Measurements from ENCODE around the gene SLC25A10. TPM values are rescaled to one million over a fixed set of nuclear protein-coding genes. Genes with fewer than 3 reads are reported as not detected.

The SLC25A10 gene
- total and polyA plus RNA-seq, 10 of the 15 experiments (the other 5 are each of a cell fraction or from before 2014, with no cell fraction given), result 0.11 to 72.7 (median 22.3) TPM

DNA sequence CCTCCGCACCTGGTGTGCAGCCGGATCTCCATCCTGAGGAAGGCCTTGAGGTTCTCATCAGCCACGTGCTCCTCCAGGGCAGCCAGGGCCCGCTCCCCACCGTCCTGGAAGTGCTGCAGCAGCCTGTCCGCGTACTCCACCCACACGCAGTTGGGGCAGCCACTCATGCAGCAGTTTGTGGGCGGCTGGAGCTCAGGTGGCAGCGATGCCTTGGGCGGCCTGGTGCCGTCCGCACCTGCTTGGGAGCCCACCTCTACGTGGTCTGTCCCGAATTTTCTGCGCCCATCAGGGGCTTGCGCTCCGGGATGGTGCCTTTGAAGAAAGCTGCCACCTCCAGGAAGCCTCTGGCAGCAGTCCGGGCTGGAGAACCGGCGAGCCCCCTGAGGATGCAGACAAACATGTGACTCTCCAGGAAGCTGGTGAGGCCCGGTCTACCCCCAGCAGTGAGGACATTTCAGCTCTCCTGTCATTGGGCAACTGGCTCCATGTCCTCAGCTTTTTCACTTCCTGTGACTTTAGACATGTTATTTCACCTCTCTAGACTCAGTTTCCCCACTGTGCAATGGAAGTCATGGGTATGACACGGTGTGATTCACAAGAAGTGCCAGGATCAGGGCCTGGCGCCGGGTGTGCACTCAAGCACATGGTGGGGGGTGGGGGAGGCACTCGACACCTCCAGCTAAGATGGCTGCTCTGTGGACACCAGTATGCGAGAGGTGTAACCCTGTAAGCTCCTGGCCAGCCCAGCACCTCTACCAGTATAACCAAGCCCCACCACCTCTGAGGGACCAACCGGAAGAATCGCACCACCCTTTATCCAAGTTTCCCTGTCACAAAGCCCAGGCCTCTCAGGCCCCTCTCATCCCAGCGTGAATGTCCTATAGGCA is 46.6 kb upstream of the SLC25A10 start (continued):
- TF ChIP-seq CUX1 (IDR thresholded peaks at IDR 0.05; ENCODE audit: insufficient replicate concordance, low read depth, low read length) (no peak), POU2F2 (IDR thresholded peaks at IDR 0.05; ENCODE audit: borderline replicate concordance, low read depth, low read length) (no peak), CTCF (IDR thresholded peaks at IDR 0.05 in 2 of 3, conservative IDR thresholded peaks at IDR 0.05 in 1 of 3; ENCODE audit: control insufficient read depth in 2 of 3, extremely low read depth in 1 of 3, insufficient read depth in 1 of 3, low read depth in 3 of 3, low read length in 3 of 3) (no peak), TCF7 (IDR thresholded peaks at IDR 0.05; ENCODE audit: borderline replicate concordance) (no peak)

Measured in GM12878 (cell line).